T-helper 1 cell treated with Interleukin-12 subunit alpha and Interleukin-12 subunit beta and Interleukin-4 antibody, amounts not matched to agents 30 ng/mL and 1 ng/mL, for 36 hours (primary cell): ENCODE data around the gene ADGRG4. TPM values are rescaled to one million over a fixed set of nuclear protein-coding genes. Genes with fewer than 3 reads are reported as not detected.
"Not testable (repeated sequence)": the region's sequence is repeated elsewhere in the genome, so short reads cannot be mapped to it uniquely, and the experiment has no call there.

ENCODE experiments used
- intact Hi-C: fragments of 100-400 bp; cut with micrococcal nuclease; formaldehyde crosslinking; loops from one replicate; pipeline ENCODE4 v1.15.1; 2024
- total RNA-seq: library from RNA; stranded (reverse); gene quantifications from 2 replicates; pipeline ENCODE4 v1.2.3, GENCODE V29; 2022

The ADGRG4 gene
- not detected in 2 replicates for total RNA-seq

- intact Hi-C loops, result not testable (repeated sequence)
Measured at GRCh38 chrX:136300721-136301120, at the start of gene ADGRG4. TSS of gene ADGRG4 (plus strand) at chrX:136300963. CDS start at chrX:136308778, 7,815 bp downstream.

GRCh38 chrX:136251041-136251991, 49.4 kb upstream of the ADGRG4 start, which contains the start of gene MAP7D3:
TSS of gene MAP7D3 (minus strand) at chrX:136251400. CDS start at chrX:136251358, 42 bp downstream.
- intact Hi-C loops, result loop anchor here (1.0 to 10.0 kb wide), 8 partner anchors 23 to 658 kb away; partner anchors contain the start of genes MMGT1 and SLC9A6

DNA sequence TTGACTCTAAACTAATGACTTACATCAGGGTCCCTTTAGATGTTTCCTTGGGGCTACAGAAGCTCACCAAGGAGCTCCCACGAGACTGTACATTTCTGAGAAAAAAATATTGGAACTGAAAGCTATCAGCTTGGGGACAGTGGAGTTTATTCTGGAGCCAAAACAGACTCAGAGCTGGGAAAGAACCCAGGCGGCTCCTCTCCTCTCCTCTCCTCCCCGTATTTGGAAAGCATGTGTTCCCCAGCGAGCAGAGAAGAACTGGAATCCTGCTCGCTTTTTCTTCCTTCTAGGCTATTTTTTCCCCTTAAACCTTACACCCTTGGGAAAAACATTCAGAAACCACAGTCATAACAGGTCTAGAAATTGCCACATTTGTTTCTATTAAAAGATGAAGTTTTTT, 45.2 kb upstream of the ADGRG4 start:
- intact Hi-C loops, result loop anchor here (10.0 kb wide), 1 partner anchor 51 kb away; no protein-coding TSS in a partner anchor

DNA sequence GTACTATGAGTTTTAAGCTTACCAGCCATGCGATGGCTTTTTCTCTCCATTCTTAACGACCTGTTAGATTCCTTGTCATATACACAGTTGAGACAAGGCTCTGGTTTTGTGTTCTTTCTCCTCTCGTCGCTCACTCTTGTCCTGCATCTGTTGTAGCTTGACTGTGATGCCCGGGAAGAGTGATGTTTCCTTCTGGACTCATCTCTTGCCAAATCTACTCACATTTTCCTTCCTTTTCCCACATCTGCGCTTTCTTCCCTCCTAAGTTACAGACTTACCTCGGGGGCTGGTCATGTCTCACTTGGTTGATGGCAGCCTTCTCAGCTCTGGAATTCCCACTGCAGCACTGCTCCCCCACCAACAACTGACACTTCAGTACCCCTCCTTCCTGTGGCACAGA, 44.7 kb upstream of the ADGRG4 start:
- intact Hi-C loops, result loop anchor here (10.0 kb wide), 1 partner anchor 51 kb away; no protein-coding TSS in a partner anchor

- intact Hi-C loops, result loop anchor here (10.0 kb wide), 1 partner anchor 54 kb away; no protein-coding TSS in a partner anchor
Measured at GRCh38 chrX:136258951-136259350, 41.8 kb upstream of the ADGRG4 start.

DNA sequence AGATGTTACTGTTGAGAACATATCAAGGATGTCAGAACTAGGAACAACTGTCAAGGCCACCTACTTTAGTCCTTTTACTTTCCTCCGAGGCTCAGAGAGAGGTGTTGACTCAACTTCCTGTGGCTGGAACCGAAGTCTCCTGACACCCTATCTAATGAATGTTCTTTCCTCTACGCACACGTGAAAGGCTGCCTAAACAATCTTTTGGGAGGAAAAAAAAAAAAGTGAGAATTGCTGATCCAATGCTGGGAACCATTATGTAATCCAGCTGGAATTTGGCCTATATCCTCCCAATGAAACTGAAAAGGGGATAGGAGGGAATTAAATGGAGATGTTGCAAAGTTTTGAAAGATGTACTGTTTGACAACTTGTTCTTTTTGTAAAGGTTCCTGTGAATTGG, 41.2 kb upstream of the ADGRG4 start:
- intact Hi-C loops, result loop anchor here (10.0 kb wide), 1 partner anchor 55 kb away; no protein-coding TSS in a partner anchor

GRCh38 chrX:136260776-136261175, 40.0 kb upstream of the ADGRG4 start:
- intact Hi-C loops, result no loop called here

DNA sequence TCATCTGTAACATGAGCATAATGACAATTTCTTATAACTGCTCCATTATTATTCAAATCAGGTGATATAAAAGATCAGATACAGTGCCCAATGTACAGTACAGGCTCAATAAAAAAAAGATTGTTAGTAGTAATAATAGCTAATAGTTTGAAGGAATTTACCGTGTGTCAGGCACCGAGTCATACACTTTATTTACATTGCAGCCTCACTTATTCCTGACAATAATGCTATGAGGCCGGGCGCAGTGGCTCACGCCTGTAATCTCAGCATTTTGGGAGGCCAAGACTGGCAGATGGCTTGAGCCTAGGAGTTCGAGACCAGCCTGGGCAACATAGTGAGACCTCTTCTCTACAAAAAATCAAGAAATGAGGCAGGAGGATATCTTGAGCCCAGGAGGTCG, 39.4 kb upstream of the ADGRG4 start:
- intact Hi-C loops, result no loop called here

GRCh38 chrX:136262243-136262642, 38.5 kb upstream of the ADGRG4 start:
- intact Hi-C loops, result no loop called here

- intact Hi-C loops, result no loop called here
Measured at GRCh38 chrX:136262812-136263315, 37.9 kb upstream of the ADGRG4 start.

DNA sequence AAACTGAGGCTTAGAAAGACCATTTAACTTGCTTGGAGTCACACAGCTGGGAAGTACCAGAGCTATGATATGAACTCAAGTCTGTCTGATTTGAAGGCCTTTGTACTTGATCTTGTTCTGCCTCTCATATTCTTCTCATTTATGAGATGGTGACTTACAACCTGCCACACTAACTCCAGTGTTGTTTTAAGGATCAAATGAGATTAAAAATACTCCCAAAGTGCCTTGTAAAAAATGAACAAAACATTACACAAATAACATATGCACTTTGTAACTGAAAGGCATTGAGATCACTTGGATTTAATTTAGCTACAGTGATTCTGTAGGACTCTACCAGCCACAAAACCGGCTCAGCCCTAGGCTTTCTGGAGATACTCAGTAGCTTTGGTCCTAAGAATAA, 33.9 kb upstream of the ADGRG4 start:
- intact Hi-C loops, result loop anchor here (5.0 kb wide), 2 partner anchors 120 to 310 kb away; partner anchors contain the start of gene FHL1

GRCh38 chrX:136268051-136269048, 32.4 kb upstream of the ADGRG4 start:
- intact Hi-C loops, result loop anchor here (1.0 to 5.0 kb wide), 6 partner anchors 40 to 309 kb away; partner anchors contain the start of gene FHL1

DNA sequence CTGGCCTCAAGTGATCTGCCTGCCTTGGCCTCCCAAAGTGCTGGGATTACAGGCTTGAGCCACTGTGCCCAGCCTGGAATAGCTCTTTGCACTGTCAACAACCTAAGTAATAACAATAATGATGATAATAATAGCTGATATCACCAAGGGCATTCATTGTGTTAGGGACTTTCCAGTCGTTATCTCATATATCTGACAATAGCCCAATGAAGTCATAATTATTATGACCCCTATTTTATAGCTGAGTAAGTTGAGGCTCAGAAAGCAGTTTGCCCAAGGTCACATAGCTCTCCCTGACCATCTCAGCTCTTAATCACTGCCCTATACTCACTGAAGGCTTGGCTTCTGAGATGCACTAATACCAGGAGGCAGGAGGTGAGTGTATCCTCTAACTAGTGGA, 30.8 kb upstream of the ADGRG4 start:
- intact Hi-C loops, result loop anchor here (2.0 to 5.0 kb wide), 3 partner anchors 41 to 307 kb away; partner anchors contain the start of gene FHL1

GRCh38 chrX:136271300-136271699, 29.5 kb upstream of the ADGRG4 start:
- intact Hi-C loops, result no loop called here

- intact Hi-C loops, result no loop called here
Measured at GRCh38 chrX:136272325-136272724, 28.4 kb upstream of the ADGRG4 start.

- intact Hi-C loops, result no loop called here
Measured at GRCh38 chrX:136273986-136274385, 26.8 kb upstream of the ADGRG4 start.

DNA sequence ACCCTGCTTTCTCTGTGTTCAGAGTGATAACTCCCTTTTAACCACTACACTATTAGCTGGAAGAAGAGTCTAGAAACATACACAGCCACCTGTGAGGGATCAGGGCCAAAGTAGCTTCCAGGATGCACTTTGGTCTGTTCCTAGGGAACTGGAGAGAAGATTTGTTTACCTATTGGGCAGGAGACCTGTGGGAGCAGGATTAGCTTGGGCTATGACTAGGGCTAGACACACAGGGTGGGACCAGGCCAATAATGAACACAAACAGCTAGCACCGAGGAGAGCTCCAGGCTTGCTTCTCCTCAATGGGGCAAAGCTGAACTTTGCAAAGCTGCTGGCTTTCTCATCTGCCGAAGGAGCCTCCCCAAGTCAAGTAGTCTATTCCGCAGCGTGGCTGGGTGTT, 25.2 kb upstream of the ADGRG4 start:
- intact Hi-C loops, result no loop called here

- intact Hi-C loops, result not testable (repeated sequence)
Measured at GRCh38 chrX:136286375-136286774, 14.4 kb upstream of the ADGRG4 start.

DNA sequence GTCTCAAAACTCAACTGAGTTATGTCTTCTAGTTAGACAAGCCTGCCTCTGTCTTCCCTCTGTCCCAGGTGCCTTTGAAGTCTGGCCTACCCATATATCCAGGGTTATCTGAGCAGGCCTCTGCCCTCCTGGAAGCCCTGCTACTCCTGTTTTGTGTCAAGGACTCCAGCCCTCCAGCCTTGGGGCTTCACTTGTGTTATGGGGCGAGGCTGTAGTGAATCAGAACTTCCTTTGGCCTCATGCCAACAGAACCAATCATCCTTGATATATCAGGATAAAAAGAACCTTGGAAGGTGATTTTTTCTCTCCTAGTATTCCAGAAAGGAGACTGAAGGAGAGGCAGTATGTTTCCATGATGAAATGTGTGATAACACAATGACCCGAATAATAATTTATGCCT, 8.9 kb upstream of the ADGRG4 start:
- intact Hi-C loops, result no loop called here

- intact Hi-C loops, result no loop called here
Measured at GRCh38 chrX:136292656-136293055, 8.1 kb upstream of the ADGRG4 start.

DNA sequence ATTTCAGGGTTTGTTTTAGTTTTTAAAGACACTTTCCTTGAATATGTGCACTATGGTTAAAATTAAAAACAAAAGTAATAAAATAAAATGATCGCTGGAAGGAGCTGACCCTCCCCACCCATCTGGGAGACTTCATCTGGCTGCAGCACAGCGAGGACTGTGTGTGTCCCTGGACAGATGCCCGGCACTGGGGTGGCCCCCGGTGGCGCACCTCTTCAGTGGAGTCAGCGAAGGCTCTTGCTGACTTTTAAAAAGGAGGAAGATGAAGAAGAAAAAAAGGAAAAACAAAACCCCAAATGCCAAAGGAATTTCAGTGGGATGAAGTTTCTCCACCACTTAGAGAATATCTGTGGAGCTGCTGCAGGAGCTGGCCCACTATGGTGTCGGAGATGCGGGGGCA, 5.4 kb upstream of the ADGRG4 start:
- intact Hi-C loops, result no loop called here
